ENCODE data around the gene COA1.
"Not testable (repeated sequence)": the region's sequence is repeated elsewhere in the genome, so short reads cannot be mapped to it uniquely, and the experiment has no call there.

COA1 gene

GRCh38 chr7:43758029-43758821 is 28.9 kb upstream of the COA1 start, which contains the start of gene BLVRA:
BLVRA (plus strand) TSS chr7:43758680; CDS start chr7:43771159, 12,479 bp downstream.
- DNase-seq = peak; percentile 53 to 54

GRCh38 chr7:43757073-43757720 is 27.9 kb upstream of the COA1 start:
- no peak for DNase-seq

GRCh38 chr7:43756368-43757072 is 27.2 kb upstream of the COA1 start:
- DNase-seq = no peak

- DNase-seq = no peak
Observed at GRCh38 chr7:43754596-43754995, 25.3 kb upstream of the COA1 start.

- no peak for DNase-seq
Observed at GRCh38 chr7:43753843-43754242, 24.5 kb upstream of the COA1 start.

GRCh38 chr7:43753271-43753810 is 24.0 kb upstream of the COA1 start:
- DNase-seq = no peak

GRCh38 chr7:43752411-43752810 is 23.1 kb upstream of the COA1 start:
- DNase-seq = no peak

- no peak for DNase-seq
Observed at GRCh38 chr7:43750016-43750887, 20.9 kb upstream of the COA1 start.

- DNase-seq = no peak
Observed at GRCh38 chr7:43749383-43749940, 20.1 kb upstream of the COA1 start.

GRCh38 chr7:43747328-43748105 is 18.2 kb upstream of the COA1 start:
- DNase-seq = no peak

GRCh38 chr7:43742692-43743091 is 13.4 kb upstream of the COA1 start:
- no peak for DNase-seq

GRCh38 chr7:43737467-43738127 is 8.3 kb upstream of the COA1 start:
- DNase-seq = no peak

- DNase-seq = no peak
Observed at GRCh38 chr7:43735802-43736603, 6.7 kb upstream of the COA1 start.

- DNase-seq = no peak
Observed at GRCh38 chr7:43735403-43735801, 6.1 kb upstream of the COA1 start.

GRCh38 chr7:43734575-43735332 is 5.4 kb upstream of the COA1 start:
- not testable (repeated sequence) for DNase-seq

- not testable (repeated sequence) for DNase-seq
Observed at GRCh38 chr7:43731494-43731893, 2.2 kb upstream of the COA1 start.

GRCh38 chr7:43729924-43730248 is 563 bp upstream of the COA1 start:
- DNase-seq = no peak

GRCh38 chr7:43727494-43727893 is 1.8 kb downstream of the COA1 start:
- no peak for DNase-seq

- DNase-seq = no peak
Observed at GRCh38 chr7:43727003-43727402, 2.3 kb downstream of the COA1 start.

All from activated CD4-positive, alpha-beta T cell treated with anti-CD3 and anti-CD28 coated beads, Interleukin-2, amount 50 U/mL, for 4 hours (primary cell).